GM21360 (cell line): ENCODE data around the gene CRYAA.
"Not testable (repeated sequence)": the region's sequence is repeated elsewhere in the genome, so short reads cannot be mapped to it uniquely, and the experiment has no call there.

Source experiments
- ATAC-seq: cut with Tn5 transposase; IDR thresholded peaks from one replicate; pipeline ENCODE4 v1.9.1; 2021; ENCODE audit warnings: mild to moderate bottlenecking, moderate library complexity; ENCODE audit not compliant: unreplicated experiment

Gene CRYAA

DNA sequence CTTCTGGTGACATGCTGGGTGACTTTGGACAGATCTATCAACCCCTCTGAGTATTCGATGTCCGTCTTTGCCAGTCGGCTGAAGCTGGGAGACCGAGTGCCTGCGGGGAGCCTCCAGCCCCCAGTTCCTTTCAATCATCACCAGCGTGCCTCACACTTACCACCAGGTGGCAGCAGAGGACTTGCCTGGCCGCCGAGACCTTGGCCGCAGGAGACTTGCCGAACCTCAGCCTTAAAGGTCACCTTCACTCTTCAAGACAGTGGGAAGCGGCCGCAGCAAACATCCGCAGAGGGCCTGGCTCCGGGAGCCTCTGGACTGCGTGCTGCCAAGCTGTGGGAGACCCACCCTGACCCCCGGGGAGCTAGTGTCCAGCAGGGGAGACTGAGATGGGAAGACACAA is 7.8 kb downstream of the CRYAA start:
- ATAC-seq: peak; percentile 49

DNA sequence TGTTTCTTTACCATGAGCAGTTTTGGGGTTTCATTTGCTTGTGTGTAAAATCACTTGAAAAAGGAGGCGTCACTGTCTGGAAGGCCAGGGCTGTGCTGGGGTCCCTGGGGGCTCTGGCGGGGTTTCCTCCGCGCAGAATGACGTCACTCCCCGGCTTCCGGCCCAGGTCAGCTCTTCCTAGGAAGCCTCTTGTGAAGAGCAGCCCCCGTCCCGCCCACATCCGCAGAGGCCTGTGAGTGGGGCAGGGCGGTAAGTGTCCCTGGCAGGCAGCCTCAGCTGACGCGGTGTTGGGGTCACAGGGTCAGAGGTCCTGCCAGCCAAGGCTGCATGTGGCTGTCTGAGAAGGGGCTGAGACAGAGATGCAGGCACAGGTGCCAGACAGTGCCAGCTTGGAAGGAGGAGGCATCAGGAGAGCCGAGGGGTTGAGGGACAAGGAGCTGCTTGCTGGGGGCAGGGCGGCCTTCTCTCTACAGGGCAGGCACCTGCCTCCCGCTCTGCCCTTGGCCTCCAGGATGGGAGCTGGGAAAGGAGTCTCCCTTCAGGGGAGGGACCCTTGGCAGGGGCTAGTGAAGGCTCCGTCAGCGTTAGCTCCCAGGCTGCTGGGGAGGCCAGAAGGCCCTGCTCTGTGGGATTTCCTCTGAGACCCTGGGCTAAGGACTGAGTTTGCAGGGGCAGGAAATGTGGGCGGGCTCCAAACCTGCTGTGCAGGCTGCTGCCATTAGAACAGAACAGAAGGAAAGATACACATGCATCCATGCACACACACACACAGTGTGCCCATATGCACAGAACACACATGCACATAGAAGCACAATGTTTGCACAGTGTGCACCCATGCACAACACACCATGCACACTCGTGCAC is 8.5 kb downstream of the CRYAA start:
- not testable (repeated sequence) for ATAC-seq

DNA sequence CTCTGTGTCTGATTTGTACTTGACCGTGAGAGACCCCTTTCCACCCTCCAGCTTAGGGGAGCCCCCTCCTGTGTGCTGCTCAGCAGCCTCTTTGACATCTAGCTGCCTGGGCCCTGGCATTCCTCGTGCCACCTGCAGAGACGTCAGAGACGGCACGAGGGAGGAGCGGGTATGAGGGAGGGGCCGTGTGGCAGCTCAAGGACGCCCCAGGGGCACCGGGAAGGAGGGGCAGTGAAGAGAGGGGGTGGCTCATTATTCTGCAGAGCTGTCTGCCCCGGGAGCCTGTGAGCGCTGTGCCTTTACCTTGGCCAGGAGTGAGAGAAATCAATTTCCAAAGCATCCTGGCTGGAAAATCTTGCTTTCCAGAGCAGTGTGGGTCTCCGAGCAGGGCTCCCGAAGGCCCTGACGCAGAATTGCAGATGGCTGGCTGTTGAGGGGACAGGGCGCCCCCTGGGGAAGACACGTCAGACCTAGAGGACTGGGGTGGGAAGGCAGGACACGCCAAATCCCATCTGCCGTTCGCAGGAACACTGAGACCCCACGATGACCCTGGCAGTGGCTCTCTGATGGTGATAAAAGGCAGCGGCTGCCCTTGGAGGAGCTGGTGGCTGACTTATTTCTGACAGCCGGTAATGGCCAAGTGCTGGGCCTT is 9.5 kb downstream of the CRYAA start:
- ATAC-seq: not testable (repeated sequence)

DNA sequence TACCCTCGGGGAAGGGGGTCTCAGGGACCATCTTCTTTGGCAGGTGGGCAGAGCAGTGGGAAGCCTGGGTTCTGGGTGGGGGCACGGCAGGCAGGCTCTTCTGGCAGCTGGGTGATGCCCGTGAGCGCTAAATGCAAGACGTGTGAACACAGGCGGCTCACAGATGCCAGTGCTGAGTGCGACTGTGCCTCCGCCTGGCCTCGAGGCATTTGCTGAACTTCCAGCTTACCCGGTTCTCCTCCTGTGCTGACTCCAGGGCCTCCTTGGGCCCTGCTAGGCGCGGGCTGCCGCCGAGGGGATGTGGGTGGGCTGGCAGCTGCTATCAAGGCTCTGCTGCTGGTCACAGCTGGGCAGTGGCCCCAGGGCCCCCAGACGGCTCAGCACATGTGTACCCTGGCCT is 12.2 kb downstream of the CRYAA start:
- ATAC-seq: not testable (repeated sequence)

DNA sequence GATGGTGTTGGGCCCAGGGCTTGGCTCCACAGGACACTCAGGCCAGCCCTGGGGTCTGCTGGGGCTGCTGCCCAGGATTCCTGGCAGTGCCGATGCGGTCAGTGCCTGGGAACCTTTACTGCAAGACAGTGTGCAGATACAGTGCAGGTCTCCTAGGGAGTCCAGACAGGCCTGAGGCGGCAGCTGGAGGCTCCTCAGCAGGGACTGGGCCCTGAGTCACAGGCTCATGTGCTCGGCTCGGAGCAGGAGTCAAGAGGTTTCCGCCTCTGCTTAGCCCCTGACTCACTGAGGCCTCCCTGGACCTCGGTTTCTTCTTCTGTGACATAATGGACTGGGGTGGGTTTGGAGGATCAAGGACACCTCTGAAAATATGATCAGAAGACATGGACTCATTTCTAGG is 18.5 kb downstream of the CRYAA start:
- ATAC-seq: not testable (repeated sequence)

DNA sequence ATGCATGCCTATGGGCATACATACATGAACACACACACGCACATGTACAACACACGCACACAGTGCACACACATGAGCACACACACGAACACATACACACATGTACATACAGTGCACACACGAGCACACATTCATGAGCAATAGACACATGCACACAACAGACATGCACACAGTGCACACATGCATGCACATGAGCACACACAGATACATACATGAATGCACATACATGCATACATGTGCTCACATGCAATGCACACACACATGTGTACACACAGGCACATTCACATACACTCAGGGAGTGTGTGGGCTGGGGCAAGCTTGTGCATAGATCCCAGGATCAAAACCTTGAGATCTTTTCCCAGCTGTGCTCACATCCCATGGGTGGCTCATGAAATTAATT is 18.9 kb downstream of the CRYAA start:
- ATAC-seq: no peak

DNA sequence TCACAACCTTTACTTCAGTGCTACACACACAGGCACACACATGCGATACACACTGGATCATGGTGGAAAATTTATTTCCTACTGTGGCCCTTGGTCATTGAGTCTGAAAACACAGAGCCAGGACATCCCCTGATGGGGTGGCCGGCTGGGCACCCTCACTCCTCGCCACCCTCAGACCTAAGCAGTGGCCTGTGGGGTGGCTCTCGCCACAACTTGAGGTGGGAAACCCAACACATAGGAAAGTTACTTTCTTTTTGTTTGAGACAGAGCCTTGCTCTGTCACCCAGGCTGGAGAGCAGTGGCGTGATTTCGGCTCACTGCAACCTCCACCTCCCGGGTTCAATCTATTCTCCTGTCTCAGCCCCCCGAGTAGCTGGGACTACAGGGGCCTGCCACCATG is 19.4 kb downstream of the CRYAA start:
- no peak for ATAC-seq

DNA sequence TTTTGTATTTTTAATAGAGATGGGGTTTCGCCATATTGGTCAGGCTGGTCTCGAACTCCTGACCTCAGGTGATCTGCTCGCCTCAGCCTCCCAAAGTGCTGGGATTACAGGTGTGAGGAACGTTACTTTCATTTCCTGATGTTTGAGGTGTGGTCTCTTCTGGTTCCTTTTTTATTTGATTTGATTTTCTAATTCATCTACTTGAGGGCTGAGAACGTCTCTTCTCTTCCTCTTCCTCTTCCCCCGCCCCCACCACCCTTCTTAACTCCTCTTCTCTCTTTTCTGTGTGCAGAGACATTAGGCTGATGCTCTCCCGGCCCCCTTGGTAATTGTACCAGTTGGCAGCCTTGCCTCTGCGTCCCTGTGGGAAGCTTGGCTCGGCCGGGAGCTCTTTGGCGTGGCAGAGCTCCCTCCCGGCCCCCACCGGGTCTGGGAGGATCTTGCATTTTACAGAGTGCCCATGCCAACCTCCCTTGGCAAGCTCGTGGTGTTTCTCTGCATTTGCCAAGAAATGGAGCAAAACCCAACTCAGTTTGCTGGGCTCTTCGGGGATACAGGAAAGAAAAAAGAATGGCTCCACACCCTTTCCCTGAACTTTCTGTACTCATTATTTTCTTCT is 19.9 kb downstream of the CRYAA start:
- ATAC-seq: no peak

DNA sequence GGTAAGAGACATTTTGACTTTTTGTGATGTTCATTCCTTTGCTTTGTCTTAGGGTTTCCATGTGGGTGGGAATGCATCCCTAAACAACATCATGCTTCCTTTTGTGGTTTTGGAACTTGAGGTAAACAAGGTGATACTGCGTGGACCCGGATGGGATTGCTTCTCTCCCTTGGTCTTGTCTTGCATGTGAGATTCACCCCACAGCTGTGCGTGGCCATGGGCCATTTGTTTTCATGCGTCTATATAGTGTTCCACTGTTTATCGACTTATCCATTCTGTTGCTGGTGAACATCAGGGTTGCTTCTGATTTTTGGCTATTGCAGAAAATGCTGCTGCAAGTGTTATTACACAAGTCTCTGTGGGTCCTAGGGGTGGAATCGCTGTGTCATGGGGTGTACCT is 21.1 kb downstream of the CRYAA start:
- no peak for ATAC-seq

DNA sequence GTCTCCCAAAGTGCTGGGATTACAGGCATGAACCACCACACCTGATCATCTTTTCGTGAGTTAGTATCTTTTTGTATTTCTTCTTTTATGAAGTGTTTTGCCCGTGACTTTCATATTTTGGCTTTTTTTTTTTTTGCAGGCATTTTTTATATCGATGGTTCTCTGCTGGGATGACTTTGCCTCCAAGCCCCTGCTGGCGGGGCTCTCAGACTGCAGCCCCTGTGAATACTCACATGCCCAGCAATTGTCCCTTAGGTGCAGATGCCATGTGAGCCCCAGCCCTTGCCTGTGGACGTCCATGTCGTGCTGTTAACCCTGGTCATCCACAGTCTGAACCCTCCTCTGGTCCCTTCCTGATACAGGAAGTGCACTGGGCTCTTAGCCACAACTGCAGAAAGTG is 21.7 kb downstream of the CRYAA start:
- ATAC-seq: no peak

DNA sequence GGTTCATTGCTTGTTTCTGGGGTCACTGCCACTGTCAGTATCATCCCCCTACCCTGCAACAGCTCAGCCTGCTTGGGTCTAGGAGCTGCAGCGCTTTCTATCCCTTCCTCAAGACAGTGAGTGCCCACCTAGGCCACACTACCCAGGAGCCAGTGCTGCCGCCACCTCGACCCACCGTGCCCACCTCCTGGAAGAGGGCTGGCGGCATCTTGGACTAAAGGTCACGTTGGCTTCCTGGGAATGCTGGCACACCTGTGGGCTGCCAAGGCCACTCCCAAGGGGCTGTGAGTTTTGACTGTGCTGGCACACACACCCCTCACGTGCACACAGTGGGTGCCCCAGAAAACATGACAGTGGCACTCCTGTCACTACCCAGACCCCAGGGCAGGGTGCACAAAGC is 22.1 kb downstream of the CRYAA start:
- no peak for ATAC-seq

DNA sequence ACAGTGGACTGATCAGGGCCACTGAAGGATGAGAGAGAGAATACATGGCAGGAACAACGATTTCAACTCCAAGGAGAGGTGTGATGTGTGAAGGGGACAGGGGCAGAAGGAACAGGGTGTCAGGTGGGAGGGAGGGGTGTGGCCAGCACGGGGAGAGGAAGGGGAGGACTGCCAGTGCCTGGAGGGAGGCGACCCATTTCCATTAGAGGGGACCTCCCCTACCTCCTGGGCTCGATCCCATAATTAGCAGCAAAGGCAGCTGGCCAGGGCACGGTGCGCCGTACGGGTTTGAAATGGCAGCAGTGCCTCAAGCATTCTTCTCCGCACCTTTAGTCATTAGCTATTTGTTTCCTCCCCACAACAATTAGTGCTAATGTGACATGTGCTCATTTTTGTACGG is 22.7 kb downstream of the CRYAA start:
- ATAC-seq: no peak

DNA sequence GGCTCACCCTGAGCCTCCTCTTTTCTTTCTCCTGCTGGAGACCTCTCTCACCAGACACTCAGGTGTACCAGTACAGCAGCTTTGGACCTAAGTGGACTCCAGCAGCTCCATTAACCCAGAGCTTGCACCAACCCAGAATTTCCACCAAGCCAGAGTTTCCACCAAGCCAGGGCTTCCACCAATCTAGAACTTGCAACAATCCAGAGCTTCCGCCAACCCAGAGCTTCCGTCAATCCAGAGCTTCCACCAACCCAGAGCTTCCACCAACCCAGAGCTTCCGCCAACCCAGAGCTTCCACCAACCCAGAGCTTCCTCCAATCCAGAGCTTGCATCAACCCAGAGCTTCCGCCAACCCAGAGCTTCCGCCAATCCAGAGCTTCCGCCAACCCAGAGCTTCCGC is 23.2 kb downstream of the CRYAA start:
- ATAC-seq: no peak

DNA sequence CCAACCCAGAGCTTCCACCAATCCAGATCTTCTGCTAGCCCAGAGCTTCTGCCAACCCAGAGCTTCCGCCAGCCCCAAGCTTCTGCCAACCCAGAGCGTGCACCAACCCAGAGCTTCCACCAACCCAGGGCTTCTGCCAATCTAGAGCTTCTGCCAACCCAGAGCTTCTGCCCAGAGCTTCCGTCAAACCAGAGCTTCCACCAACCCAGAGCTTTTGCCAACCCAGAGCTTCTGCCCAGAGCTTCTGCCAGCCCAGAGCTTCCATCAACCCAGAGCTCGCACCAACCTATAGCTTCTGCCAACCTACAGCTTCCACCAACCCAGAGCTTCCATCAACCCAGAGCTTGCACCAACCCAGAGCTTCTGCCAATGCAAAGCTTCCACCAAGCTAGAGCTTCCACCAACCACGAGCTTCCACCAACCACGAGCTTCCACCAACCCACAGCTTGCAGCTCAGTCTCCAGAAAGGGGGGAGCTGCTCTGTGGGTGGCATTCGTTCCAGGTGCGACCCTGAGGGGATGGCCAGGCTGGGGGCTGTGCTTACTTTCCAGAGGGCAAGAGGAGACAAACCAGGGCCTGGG is 23.8 kb downstream of the CRYAA start:
- ATAC-seq: no peak

DNA sequence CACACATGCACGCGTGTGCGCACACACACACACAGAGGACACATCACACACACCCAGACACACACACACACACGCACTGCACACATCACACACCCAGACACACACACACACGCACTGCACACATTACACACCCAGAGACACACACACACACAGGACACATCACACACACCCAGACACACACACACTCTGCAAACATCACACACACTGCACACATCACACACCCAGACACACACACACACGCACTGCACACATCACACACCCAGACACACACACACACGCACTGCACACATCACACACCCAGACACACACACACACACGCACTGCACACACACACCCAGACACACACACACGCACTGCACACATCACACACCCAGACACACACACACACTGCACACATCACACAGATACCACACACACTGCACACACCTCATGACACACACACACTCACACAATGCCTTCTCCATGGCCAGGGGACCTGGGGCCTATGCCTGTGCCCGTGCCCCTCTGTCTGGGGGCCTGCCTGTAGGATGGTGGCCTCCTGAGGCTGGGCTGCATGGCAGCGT is 24.4 kb downstream of the CRYAA start:
- no peak for ATAC-seq

DNA sequence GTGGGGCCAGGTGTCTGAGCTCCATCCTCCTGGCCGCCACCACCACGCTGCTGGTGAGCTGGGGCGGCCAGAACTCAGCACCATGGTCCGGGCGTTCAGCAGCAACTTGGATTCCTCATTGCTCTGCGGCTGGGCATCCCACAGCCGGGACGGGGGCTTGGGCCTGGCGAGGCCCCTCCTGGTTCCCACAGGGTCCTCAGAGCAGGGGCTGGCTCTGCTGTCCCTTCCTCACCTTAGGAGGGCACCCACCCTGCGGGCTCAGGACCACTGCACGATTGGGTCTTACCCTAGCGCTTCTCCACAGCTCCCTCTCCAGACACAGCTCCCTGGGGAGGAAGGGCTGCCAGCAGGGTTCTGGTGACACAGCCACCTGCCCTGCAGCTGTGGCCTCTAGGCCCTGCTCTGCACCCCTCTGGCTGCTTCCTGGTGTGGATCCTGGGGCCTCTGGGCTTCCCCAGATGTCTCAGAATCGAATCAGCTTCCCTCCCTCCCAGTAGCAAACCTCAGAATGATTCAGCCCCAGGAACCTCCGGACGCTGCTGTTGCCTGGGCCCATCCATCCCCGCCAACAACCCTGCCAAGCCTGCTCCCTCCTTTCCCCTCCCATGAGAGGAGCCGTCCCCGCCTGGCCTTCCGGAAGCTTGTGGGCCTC is 25.0 kb downstream of the CRYAA start:
- no peak for ATAC-seq

DNA sequence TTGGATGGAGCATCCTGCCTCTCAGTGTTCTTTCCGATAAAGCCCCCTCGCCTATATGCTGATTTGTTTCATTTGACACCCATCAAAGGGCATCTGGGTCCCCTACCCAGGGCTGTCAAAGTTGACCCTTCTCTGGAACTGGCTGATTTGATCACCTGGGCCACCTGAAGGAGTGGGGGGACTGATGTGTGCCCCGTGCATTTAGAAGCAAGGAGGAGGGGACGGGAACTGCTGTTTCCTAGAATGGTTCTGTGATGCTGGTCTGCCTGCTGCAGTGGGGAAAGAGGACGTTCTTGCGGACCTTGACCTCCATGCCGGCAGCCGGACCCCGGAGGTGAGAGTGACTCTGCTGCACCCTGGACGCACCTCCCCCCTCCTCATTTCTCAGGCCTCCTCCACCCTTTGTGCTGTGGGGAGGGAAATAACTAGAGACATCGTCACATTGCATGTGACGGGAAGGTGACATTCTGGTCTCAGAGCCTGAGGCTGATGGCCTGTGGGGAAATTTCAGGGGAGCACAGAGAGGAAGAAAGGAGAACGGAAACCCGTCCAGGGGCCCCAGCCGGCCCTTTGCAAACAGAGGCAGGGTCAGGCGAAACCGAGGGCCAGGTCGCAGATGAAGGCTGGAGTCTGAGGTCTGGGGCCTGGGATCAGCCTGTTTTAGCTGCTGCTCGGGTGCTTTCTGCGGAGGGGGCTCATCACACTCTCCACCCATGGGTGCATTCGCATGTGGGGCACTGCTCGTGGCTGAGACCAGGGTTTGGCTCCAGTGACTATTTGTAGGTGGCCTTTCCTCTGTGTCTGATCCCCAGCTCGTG is 25.7 kb downstream of the CRYAA start:
- ATAC-seq: no peak

DNA sequence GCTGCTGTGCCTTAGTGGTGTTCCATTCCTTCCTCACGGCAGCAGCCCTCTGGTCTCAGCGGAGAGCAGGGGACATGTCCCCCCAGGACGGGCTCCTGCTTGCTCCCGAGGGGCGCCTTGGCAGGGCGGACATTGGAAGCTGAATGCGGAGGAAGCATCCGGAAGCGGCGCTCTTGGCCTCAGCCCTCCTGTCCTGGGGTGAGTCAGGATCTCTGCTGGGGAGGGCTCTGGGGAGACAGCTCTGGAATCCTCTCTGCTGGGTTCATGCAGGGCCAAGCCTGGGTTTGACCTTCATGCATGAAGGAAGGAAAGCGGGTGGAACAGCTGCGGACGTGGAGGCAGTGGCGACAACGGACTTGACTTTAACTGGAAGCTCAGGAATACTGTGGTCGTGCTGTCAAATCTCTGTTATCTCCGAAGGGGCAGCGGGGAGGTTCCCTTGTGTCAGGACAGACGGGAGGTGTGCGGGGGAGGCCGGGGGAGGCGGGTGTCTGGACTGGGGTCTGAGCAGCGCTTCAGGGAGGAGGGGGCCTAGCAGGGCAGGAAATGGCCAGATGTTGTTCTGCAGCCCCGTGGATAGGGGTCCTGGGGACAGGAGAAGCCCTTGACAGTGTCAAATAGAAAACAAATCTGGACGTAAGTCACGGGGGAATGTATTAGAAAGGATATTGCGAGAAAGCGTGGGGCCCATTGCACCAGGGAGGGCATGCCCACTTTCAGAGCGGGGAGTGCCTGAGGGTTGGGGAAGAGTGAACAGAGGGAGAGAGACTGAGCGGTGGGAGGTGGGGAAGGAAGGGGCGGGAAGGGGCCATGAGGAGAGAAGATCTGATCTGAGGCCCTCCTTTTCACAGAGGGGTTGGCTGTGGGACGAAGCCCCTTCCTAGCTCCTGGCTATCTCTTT is 26.6 kb downstream of the CRYAA start:
- ATAC-seq: no peak

DNA sequence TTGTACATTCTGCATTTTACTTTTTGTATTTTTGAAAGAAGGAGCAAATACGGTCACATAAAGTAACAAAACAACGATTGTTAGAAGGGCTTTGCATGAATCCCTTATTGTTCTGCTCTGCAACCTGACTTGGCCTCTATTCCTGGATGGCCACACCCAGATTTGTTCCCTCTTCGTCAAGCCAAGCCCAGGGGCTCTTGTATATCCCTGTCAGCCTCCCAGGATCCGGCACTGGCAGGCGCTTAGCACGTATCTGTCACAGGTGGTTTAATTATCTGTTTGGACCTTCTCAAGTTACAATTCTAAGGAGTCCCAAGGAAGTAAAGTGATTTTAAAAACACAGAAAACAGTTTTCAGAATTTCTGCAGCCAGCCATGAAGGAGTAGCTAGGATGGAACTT is 28.0 kb downstream of the CRYAA start:
- ATAC-seq: no peak
